HG02610 (cell line): ENCODE data around the gene QPCT.
"Not testable (repeated sequence)": the region's sequence is repeated elsewhere in the genome, so short reads cannot be mapped to it uniquely, and the experiment has no call there.

Source experiments
- ATAC-seq: cut with Tn5 transposase; IDR thresholded peaks from one replicate; pipeline ENCODE4 v1.9.1; 2021; ENCODE audit warnings: mild to moderate bottlenecking, moderate library complexity; ENCODE audit not compliant: unreplicated experiment

Gene QPCT

DNA sequence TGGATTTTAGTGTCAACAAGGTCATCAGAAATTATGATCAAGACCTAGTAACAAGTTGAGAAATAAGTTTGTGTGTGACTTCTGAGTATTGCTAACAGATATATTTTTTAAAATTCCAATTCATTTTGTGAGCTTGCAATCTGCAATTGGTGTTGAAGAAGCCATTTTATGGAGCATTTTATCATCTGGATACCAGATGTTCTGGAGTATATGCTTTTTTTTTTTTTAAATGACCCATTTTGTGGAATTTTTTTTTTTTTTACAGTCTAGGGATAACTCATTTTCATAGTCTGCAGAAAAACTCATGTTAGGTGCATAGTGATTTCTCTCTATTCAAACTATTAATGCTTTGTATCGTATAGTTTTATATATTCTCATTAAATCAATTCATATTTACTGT, 12.6 kb downstream of the QPCT start:
- ATAC-seq, result no peak

GRCh38 chr2:37357530-37357929, 13.1 kb downstream of the QPCT start:
- ATAC-seq, result no peak

DNA sequence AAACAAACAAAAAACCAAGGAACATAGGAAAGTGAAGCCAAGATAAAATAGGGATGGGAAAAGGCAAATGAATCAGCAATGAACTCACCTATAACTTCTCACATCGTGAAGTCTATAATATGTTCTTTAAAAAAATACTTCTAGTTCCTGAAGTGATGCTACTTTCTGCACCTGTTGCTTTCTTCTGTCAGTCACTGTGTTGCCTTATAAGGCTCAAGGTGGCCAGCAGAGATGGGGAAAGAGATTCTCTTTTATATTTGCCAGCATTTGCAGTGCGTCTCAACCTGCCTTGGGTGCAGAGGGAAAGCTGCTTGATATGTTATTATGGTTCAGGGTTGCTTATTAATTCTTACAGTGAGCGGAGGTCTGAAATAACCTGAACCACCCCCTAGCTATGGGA, 14.0 kb downstream of the QPCT start:
- ATAC-seq, result no peak

DNA sequence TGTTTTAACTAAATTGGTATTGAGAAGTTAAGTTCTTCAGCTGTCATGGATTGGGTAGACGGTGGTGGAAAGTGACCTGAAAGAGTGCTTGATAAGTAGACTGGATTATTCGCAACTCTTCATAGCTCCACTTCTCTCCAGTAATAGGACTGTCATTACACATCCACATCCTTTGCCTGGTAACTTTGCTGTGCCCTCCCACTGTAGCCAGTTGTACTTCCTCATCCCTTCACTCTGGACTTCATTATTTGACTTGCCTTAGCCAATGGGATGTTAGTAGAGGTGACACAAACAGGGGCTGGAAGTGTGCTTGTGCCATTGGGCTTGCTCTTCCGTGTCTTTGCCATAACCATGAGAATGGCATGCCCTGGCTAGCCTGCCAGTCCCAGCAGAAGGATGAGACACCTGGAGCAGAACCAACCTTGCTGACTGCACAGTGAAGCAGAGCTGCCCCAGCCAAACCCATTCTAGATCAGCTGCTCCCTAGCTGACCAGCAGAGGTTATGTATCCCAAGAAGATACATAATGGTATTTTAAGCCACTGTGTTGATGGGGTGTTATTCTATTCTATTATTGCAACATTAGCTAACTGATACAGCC, 16.9 kb downstream of the QPCT start:
- no peak for ATAC-seq

- no peak for ATAC-seq
Measured at GRCh38 chr2:37361994-37362698, 17.7 kb downstream of the QPCT start.

- no peak for ATAC-seq
Measured at GRCh38 chr2:37364351-37364750, 19.9 kb downstream of the QPCT start.

- ATAC-seq, result peak; percentile 89
Measured at GRCh38 chr2:37365669-37366068, 21.2 kb downstream of the QPCT start.

DNA sequence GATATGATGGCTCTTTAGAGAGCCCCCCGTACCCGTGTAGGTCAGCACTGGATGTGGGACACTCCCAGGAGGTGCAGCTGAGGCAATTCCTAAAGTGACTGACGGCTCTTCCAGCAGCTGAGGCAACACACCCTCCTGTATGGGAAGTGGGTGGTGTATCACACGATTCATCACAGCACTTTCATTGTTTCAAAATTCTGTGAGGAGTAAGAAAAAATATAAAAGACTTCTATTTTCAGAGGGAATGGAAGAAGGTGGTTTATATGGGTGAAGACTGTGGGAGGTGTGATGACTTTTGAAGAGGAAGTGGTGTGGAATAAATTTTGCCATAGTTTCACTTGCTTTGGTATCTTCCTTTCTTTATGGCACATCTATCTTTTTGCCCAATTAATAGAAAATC, 22.3 kb downstream of the QPCT start:
- ATAC-seq, result no peak

DNA sequence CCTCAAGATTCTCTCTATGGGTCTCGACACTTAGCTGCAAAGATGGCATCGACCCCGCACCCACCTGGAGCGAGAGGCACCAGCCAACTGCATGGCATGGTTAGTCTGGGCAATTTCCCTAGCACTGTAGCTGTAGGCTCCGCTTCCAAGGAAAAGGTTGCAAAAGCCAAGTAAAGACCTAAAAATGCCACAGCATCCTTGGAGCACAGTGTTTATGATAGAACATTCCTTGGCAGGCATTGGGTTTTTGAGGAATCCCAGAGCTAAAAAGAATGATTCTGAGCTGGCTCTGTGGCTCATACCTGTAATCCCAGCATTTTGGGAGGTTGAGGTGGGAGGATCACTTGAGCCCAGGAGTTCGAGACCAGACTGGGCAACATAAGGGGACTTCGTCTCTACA, 22.9 kb downstream of the QPCT start:
- ATAC-seq, result no peak

DNA sequence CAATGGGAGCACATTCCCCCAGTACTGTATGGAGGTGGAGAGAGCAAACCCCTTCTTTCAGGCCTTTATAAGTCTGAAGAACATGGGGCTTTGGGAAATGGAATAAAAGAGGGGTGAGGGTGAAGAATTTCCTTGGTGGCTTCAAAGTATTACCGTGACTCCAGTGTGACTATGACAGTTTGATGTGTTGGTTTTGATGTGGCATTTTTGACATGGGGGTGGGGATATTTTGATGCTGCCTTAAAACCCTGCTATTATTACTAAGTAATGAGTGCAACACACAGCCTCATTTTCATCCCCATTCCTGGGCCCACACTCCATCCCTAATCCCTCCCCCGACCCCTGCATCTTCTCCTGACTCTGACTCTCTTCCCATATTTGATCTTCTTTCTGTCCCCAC, 23.6 kb downstream of the QPCT start:
- ATAC-seq, result no peak

DNA sequence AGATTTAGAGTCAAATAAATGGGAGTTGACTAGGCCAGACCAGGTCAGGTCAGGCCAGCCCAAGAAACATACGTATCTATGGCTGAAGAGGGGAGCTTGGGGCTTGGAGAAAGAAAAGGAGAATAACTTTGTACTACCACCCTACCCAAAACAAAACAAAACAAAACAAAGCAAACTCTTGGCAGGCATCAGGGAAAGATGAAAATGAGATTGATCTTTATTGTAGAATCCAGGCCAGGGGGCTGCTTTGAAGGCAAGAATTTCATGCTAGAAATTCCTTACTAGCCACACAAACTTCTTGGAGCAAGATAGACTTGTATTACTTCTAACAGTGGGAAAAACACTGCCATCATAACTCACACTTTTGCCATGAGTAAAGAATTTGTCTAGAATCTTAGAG, 26.2 kb downstream of the QPCT start:
- ATAC-seq, result no peak

GRCh38 chr2:37372000-37372399, 27.6 kb downstream of the QPCT start:
- no peak for ATAC-seq

GRCh38 chr2:37375741-37376288, 31.4 kb downstream of the QPCT start:
- ATAC-seq, result peak; percentile 21

GRCh38 chr2:37376421-37377186, 32.2 kb downstream of the QPCT start:
- ATAC-seq, result peak; percentile 84

- peak; percentile 65 for ATAC-seq
Measured at GRCh38 chr2:37377187-37377532, 32.7 kb downstream of the QPCT start.

GRCh38 chr2:37378411-37378810, 34.0 kb downstream of the QPCT start:
- ATAC-seq, result no peak

GRCh38 chr2:37379881-37380296, 35.5 kb downstream of the QPCT start:
- ATAC-seq, result no peak

GRCh38 chr2:37380787-37381186, 36.4 kb downstream of the QPCT start:
- not testable (repeated sequence) for ATAC-seq

GRCh38 chr2:37384261-37384660, 39.8 kb downstream of the QPCT start:
- not testable (repeated sequence) for ATAC-seq

DNA sequence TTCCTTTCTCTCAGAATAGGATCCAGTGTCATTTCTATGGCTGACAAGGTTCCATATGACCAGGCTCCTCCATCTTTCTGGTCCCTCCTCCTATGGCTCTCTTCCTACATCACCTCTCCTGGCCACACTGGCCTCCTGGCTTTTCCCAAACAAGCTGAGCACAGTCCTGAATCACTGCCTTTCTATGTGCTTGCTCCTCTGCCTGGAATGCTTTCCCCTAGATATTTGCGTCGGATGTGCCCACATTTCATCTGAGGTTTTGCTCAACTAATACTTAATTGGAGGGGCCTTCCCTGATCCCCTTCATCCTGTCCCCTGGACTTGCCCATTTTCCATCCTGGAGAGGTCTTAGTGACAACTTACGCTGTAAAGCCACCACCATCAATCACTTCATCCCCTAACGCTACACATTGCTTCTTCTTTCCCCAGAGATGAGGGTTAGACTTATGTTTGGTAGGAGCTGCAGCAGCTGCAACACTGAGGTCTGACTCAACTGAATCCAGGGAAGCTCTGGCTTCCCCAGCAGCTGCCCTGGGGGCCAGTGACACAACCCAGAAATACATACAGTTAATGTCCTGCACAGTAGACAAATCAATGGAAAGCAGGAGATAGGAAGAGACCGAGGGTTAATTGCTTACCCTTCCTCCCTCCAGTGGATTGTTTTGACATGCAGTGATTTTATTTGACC, 42.9 kb downstream of the QPCT start:
- ATAC-seq, result no peak

GRCh38 chr2:37388074-37388473, 43.6 kb downstream of the QPCT start:
- no peak for ATAC-seq
